ENCODE measurements around the gene RPS6KA3.
A peak's percentile ranks its signal among the peaks of the same experiment; 100 is the strongest.

Gene RPS6KA3

DNA sequence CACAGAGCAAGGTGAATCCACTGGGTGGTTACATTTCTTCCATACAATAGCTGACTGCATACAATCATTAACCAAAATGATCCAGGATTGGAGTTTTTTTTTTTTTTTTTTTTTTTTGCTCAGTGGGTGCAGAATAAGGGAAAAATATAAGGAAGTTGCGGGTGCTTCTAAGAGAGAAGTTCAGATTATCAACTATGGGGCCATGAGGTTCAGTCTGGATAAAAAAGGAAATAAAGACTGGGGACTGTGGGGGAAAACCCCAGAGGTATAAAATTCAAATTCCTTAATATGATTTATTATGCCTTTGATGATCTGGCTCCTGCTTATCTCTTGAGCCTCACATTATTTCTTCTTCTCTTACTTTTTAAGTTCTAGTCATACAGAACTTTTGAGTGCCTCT, 119.1 kb downstream of the RPS6KA3 start:
- Histone ChIP-seq H3K4me3 (ENCODE audit: severe bottlenecking) (no peak overlapping the region), H3K36me3 (ENCODE audit: low read depth) (no peaks in the 10 kb centered on the region), H3K27ac (ENCODE audit: poor library complexity, severe bottlenecking) (no peak overlapping the region), H3K27me3 (ENCODE audit: insufficient read depth, poor library complexity, severe bottlenecking) (no peaks in the 10 kb centered on the region), H3K9me3 (ENCODE audit: severe bottlenecking) (no peaks in the 10 kb centered on the region), H3K4me1 (ENCODE audit: insufficient read depth, poor library complexity, severe bottlenecking) (no peaks in the 10 kb centered on the region)
- DNase-seq (ENCODE audit: low spot score) = no peak
- TF ChIP-seq CTCF (IDR thresholded peaks at IDR 0.05; ENCODE audit: poor library complexity, severe bottlenecking) = no peak
- ATAC-seq (ENCODE audit: low read depth) = no peak

GRCh38 chrX:20144491-20144890, 122.2 kb downstream of the RPS6KA3 start:
- no peak for TF ChIP-seq CTCF (IDR thresholded peaks at IDR 0.05; ENCODE audit: poor library complexity, severe bottlenecking)
- DNase-seq (ENCODE audit: low spot score) = no peak
- Histone ChIP-seq H3K4me3 (ENCODE audit: severe bottlenecking) (no peak overlapping the region), H3K27me3 (ENCODE audit: insufficient read depth, poor library complexity, severe bottlenecking) (no peaks in the 10 kb centered on the region), H3K9me3 (ENCODE audit: severe bottlenecking) (no peaks in the 10 kb centered on the region), H3K4me1 (ENCODE audit: insufficient read depth, poor library complexity, severe bottlenecking) (no peaks in the 10 kb centered on the region), H3K27ac (ENCODE audit: poor library complexity, severe bottlenecking) (peak overlapping the region; percentile 52), H3K36me3 (ENCODE audit: low read depth) (peaks cover 8% of the 10 kb centered on the region)
- peak; percentile 56 for ATAC-seq (ENCODE audit: low read depth)

DNA sequence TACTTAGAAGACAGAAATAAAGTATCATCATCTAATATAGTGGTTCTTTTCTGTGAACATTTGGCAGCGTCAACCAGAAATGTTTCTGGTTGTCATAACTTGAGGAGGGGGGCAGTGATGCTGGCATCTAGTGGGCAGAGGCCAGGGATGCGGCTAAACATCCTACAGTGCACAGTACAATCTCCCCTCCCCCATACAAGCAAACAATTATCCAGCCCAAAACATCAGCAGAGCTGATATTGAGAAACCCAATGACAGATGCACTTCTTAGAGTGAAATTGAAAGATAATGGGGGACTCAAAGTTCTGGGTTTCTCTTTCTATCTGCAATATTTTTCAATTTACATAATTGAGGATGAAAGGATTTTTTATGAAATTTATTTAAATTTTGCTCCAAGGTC, 123.1 kb downstream of the RPS6KA3 start:
- TF ChIP-seq CTCF (IDR thresholded peaks at IDR 0.05; ENCODE audit: poor library complexity, severe bottlenecking) = no peak
- H3K27ac ChIP-seq (ENCODE audit: poor library complexity, severe bottlenecking) = peak overlapping the region; percentile 52
- H3K27me3 ChIP-seq (ENCODE audit: insufficient read depth, poor library complexity, severe bottlenecking) = no peaks in the 10 kb centered on the region
- H3K9me3 ChIP-seq (ENCODE audit: severe bottlenecking) = no peaks in the 10 kb centered on the region
- ATAC-seq (ENCODE audit: low read depth) (no peak), DNase-seq (ENCODE audit: low spot score) (no peak)
- H3K4me3 ChIP-seq (ENCODE audit: severe bottlenecking) = no peak overlapping the region
- H3K4me1 ChIP-seq (ENCODE audit: insufficient read depth, poor library complexity, severe bottlenecking) = no peaks in the 10 kb centered on the region
- H3K36me3 ChIP-seq (ENCODE audit: low read depth) = peaks cover 16% of the 10 kb centered on the region

GRCh38 chrX:20143111-20143510, 123.6 kb downstream of the RPS6KA3 start:
- no peak for TF ChIP-seq CTCF (IDR thresholded peaks at IDR 0.05; ENCODE audit: poor library complexity, severe bottlenecking)
- peak overlapping the region; percentile 52 for H3K27ac ChIP-seq (ENCODE audit: poor library complexity, severe bottlenecking)
- H3K27me3 ChIP-seq (ENCODE audit: insufficient read depth, poor library complexity, severe bottlenecking) = no peaks in the 10 kb centered on the region
- ATAC-seq (ENCODE audit: low read depth) (no peak), DNase-seq (ENCODE audit: low spot score) (no peak)
- H3K4me3 ChIP-seq (ENCODE audit: severe bottlenecking) = no peak overlapping the region
- H3K4me1 ChIP-seq (ENCODE audit: insufficient read depth, poor library complexity, severe bottlenecking) = no peaks in the 10 kb centered on the region
- H3K36me3 ChIP-seq (ENCODE audit: low read depth) = peaks cover 21% of the 10 kb centered on the region
- H3K9me3 ChIP-seq (ENCODE audit: severe bottlenecking) = no peaks in the 10 kb centered on the region

- Histone ChIP-seq H3K27ac (ENCODE audit: poor library complexity, severe bottlenecking) (peak within 1 kb of the TSS; percentile 52), H3K4me3 (ENCODE audit: severe bottlenecking) (peak within 1 kb of the TSS; percentile 91), H3K9me3 (ENCODE audit: severe bottlenecking) (no peaks in the 10 kb centered on the region), H3K4me1 (ENCODE audit: insufficient read depth, poor library complexity, severe bottlenecking) (no peaks in the 10 kb centered on the region), H3K36me3 (ENCODE audit: low read depth) (peaks cover 34% of the 10 kb centered on the region), H3K27me3 (ENCODE audit: insufficient read depth, poor library complexity, severe bottlenecking) (no peaks in the 10 kb centered on the region)
- no peak for TF ChIP-seq CTCF (IDR thresholded peaks at IDR 0.05; ENCODE audit: poor library complexity, severe bottlenecking)
- ATAC-seq (ENCODE audit: low read depth) = peak; percentile 91
- DNase-seq (ENCODE audit: low spot score) = peak; percentile 92
These were observed 125.2 kb downstream of the RPS6KA3 start, which contains the start of gene EIF1AX for GRCh38 chrX:20141281-20142220. Gene EIF1AX (minus strand): TSS chrX:20141838. CDS start chrX:20141640, 198 bp downstream.
